ENCODE results near the gene GPN2. TPM values are rescaled to one million over a fixed set of nuclear protein-coding genes. Genes with fewer than 3 reads are reported as not detected.

The GPN2 gene
- total and polyA plus RNA-seq, 9 donors, result 10.8 to 21.5 (median 19.6) TPM

DNA sequence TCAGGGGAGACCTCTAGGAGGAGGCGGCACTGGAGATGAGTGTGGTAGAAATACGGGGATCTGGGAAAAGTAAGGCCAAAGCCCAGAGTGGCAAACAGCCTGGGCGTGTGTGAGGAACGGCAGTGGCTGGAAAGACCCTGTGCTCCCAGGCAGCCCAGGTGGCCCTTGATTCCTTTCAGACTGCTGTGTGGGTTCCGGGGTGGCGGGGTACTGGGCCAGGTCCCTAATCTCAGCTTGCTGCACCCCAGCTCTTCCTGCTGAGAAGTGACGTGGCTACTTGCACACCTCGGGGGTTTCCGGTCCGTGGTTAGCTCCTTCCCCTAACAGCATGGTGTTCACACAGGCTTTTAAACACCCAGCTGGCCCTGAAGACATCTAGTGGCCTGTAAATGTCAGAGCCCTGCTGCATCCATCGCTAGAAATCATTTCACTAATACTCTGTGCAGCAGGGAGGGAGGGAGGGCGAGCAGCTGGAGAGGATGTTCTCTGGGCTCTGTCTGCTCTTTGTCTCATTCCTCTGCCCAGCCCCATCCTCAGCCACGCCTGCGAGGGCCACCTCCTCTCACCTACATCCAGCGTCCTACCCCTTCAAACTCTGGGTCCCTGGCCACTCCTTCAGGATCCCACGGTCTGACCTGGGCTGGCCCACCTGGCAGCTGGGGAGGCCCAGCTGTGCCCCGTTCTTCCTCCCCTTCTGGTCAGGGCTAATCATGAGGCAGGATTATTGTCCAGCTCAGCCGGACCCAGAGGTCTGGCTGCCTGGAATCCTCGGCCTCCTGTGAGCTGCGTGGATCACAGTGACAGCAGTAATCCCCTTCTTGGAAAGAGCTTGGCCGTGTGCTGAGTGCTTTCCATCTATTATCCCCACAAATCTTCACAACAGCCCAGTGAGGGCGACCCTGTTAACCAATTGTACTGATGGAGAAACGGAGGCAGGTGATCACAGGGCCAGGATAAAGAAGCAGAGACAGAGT is 56.4 kb downstream of the GPN2 start:
- peaks cover 66% of the 10 kb centered on the region for H3K36me3 ChIP-seq (ENCODE audit: control insufficient read depth, insufficient read depth, low read length)
- no peak for DNase-seq
- no peak overlapping the region for H3K27ac ChIP-seq (ENCODE audit: low read length)
- H3K4me3 ChIP-seq (ENCODE audit: low read length), result no peak overlapping the region
- H3K4me1 ChIP-seq (ENCODE audit: control insufficient read depth, insufficient read depth, low read length), result peaks cover 7% of the 10 kb centered on the region
- H3K9me3 ChIP-seq (replicated peaks; ENCODE audit: control insufficient read depth, low read depth, low read length), result no peaks in the 10 kb centered on the region
- 84% methylated on average over 18 of the region's 23 CpGs for WGBS (ENCODE audit: insufficient coverage)
- H3K27me3 ChIP-seq (ENCODE audit: control insufficient read depth, insufficient read depth, low read length), result no peaks in the 10 kb centered on the region

GRCh38 chr1:26832249-26832960 is 57.7 kb downstream of the GPN2 start:
- Histone ChIP-seq H3K4me3 (ENCODE audit: low read length) (no peak overlapping the region), H3K4me1 (ENCODE audit: control insufficient read depth, insufficient read depth, low read length) (peaks cover 19% of the 10 kb centered on the region), H3K27me3 (ENCODE audit: control insufficient read depth, insufficient read depth, low read length) (no peaks in the 10 kb centered on the region), H3K9me3 (replicated peaks; ENCODE audit: control insufficient read depth, low read depth, low read length) (no peaks in the 10 kb centered on the region), H3K36me3 (ENCODE audit: control insufficient read depth, insufficient read depth, low read length) (peaks cover 58% of the 10 kb centered on the region), H3K27ac (ENCODE audit: low read length) (no peak overlapping the region)
- 88% methylated on average over 11 of the region's 16 CpGs for WGBS (ENCODE audit: insufficient coverage)
- no peak for DNase-seq

GRCh38 chr1:26831546-26832248 is 58.4 kb downstream of the GPN2 start:
- Histone ChIP-seq H3K4me3 (ENCODE audit: low read length) (no peak overlapping the region), H3K27ac (ENCODE audit: low read length) (no peak overlapping the region), H3K36me3 (ENCODE audit: control insufficient read depth, insufficient read depth, low read length) (peaks cover 58% of the 10 kb centered on the region), H3K27me3 (ENCODE audit: control insufficient read depth, insufficient read depth, low read length) (no peaks in the 10 kb centered on the region), H3K9me3 (replicated peaks; ENCODE audit: control insufficient read depth, low read depth, low read length) (no peaks in the 10 kb centered on the region), H3K4me1 (ENCODE audit: control insufficient read depth, insufficient read depth, low read length) (peaks cover 21% of the 10 kb centered on the region)
- 53% methylated on average over 2 of the region's 3 CpGs for WGBS (ENCODE audit: insufficient coverage)
- no peak for DNase-seq

DNA sequence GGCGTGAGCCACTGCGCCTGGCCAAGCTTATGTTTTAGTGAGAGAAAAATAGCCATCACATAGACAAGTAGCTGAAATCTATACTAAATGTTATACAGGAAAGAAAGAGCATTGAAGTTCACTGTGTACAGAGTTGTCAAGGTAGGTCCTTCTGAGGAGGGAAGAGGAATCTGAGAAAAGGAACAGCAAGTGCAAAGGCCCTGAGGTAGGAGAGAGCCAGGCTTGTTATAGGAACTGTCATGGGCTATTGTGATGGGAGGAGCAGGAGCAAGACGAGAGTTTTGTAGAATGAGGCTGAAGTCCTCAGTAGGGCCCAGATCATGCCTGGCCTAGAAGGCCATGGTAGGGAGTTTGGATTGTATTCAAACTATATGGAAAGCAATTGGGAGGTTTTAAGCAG is 59.0 kb downstream of the GPN2 start:
- 74% methylated on average over 1 of the region's 3 CpGs for WGBS (ENCODE audit: insufficient coverage)
- H3K4me3 ChIP-seq (ENCODE audit: low read length), result no peak overlapping the region
- peaks cover 23% of the 10 kb centered on the region for H3K4me1 ChIP-seq (ENCODE audit: control insufficient read depth, insufficient read depth, low read length)
- no peak for DNase-seq
- H3K9me3 ChIP-seq (replicated peaks; ENCODE audit: control insufficient read depth, low read depth, low read length), result no peaks in the 10 kb centered on the region
- no peaks in the 10 kb centered on the region for H3K27me3 ChIP-seq (ENCODE audit: control insufficient read depth, insufficient read depth, low read length)
- H3K36me3 ChIP-seq (ENCODE audit: control insufficient read depth, insufficient read depth, low read length), result peaks cover 56% of the 10 kb centered on the region
- no peak overlapping the region for H3K27ac ChIP-seq (ENCODE audit: low read length)

- H3K27me3 ChIP-seq (ENCODE audit: control insufficient read depth, insufficient read depth, low read length), result no peaks in the 10 kb centered on the region
- H3K9me3 ChIP-seq (replicated peaks; ENCODE audit: control insufficient read depth, low read depth, low read length), result no peaks in the 10 kb centered on the region
- no peak for DNase-seq
- H3K4me3 ChIP-seq (ENCODE audit: low read length), result no peak overlapping the region
- H3K36me3 ChIP-seq (ENCODE audit: control insufficient read depth, insufficient read depth, low read length), result peaks cover 41% of the 10 kb centered on the region
- H3K27ac ChIP-seq (ENCODE audit: low read length), result no peak overlapping the region
- WGBS (ENCODE audit: insufficient coverage), result 77% methylated on average over 5 of the region's 6 CpGs
- H3K4me1 ChIP-seq (ENCODE audit: control insufficient read depth, insufficient read depth, low read length), result peaks cover 26% of the 10 kb centered on the region
Observed at GRCh38 chr1:26829184-26829911, 60.7 kb downstream of the GPN2 start.

GRCh38 chr1:26828411-26828991 is 61.6 kb downstream of the GPN2 start:
- peak; percentile 45 for DNase-seq
- Histone ChIP-seq H3K9me3 (replicated peaks; ENCODE audit: control insufficient read depth, low read depth, low read length) (no peaks in the 10 kb centered on the region), H3K4me1 (ENCODE audit: control insufficient read depth, insufficient read depth, low read length) (peaks cover 26% of the 10 kb centered on the region), H3K27me3 (ENCODE audit: control insufficient read depth, insufficient read depth, low read length) (no peaks in the 10 kb centered on the region), H3K36me3 (ENCODE audit: control insufficient read depth, insufficient read depth, low read length) (peaks cover 34% of the 10 kb centered on the region), H3K27ac (ENCODE audit: low read length) (no peak overlapping the region), H3K4me3 (ENCODE audit: low read length) (no peak overlapping the region)
- WGBS (ENCODE audit: insufficient coverage), result 17% methylated on average over 2 of the region's 4 CpGs

DNA sequence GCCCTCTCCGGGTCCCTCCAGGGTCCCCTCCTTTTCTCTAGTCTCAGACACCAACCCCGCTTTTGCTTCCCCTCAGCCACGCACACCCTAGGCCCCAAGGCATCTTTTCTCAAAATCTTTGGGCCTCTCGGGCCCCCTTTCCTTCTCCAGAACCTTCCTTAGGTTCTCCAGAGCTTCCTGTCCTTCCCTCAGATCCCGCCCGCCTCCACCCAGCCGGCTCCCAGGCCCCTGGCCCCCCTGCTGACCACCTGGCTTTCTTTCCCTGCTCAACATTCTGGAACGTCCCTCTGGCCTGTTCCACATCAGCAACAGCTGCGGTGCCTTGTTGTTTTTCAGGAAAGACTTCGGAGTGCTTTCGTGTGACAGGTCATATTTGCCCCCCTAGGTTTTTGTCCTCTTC is 62.4 kb downstream of the GPN2 start:
- Histone ChIP-seq H3K27me3 (ENCODE audit: control insufficient read depth, insufficient read depth, low read length) (no peaks in the 10 kb centered on the region), H3K27ac (ENCODE audit: low read length) (peak overlapping the region; percentile 2), H3K4me1 (ENCODE audit: control insufficient read depth, insufficient read depth, low read length) (peaks cover 26% of the 10 kb centered on the region), H3K9me3 (replicated peaks; ENCODE audit: control insufficient read depth, low read depth, low read length) (no peaks in the 10 kb centered on the region), H3K36me3 (ENCODE audit: control insufficient read depth, insufficient read depth, low read length) (peaks cover 26% of the 10 kb centered on the region), H3K4me3 (ENCODE audit: low read length) (peak overlapping the region; percentile 60)
- 7% methylated on average over 8 of the region's 11 CpGs for WGBS (ENCODE audit: insufficient coverage)
- DNase-seq, result peak; percentile 67

DNA sequence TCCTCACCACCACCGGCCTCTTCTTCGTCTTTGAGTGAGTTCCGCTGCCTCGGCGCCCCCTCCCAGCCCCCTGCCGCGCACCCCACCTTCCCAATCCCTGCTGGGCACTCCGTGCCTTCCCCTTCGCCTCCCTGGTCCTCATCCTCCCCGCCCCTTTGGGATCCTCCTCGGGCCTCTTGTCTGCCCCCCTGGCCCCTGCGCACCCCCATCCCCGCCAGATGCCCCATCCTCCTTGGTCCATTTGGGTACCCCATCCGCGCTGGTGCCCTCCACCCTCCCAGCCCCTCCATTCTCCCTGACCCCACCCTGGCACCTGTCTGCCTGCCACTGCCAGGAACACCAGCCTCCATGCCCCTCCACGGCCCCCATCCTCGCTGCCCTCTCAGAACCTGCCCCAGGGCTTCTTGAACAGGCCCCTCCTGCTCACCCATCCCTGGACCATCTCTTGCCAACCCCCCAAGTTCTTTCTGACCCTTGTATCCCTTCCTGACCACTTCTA is 62.9 kb downstream of the GPN2 start:
- H3K4me1 ChIP-seq (ENCODE audit: control insufficient read depth, insufficient read depth, low read length), result peaks cover 26% of the 10 kb centered on the region
- peak overlapping the region; percentile 60 for H3K4me3 ChIP-seq (ENCODE audit: low read length)
- peak overlapping the region; percentile 2 for H3K27ac ChIP-seq (ENCODE audit: low read length)
- H3K27me3 ChIP-seq (ENCODE audit: control insufficient read depth, insufficient read depth, low read length), result no peaks in the 10 kb centered on the region
- DNase-seq, result no peak
- no peaks in the 10 kb centered on the region for H3K9me3 ChIP-seq (replicated peaks; ENCODE audit: control insufficient read depth, low read depth, low read length)
- peaks cover 21% of the 10 kb centered on the region for H3K36me3 ChIP-seq (ENCODE audit: control insufficient read depth, insufficient read depth, low read length)
- WGBS (ENCODE audit: insufficient coverage), result 5% methylated on average over 17 of the region's 17 CpGs

Measured in muscle of leg (tissue), 11 donors.